HG02885 (cell line): Measurements from ENCODE around the gene ZKSCAN4.
A peak's percentile ranks its signal among the peaks of the same experiment; 100 is the strongest.

ENCODE experiments used
- ATAC-seq: cut with Tn5 transposase; IDR thresholded peaks from one replicate; pipeline ENCODE4 v1.9.1; 2021; ENCODE audit warnings: mild to moderate bottlenecking; ENCODE audit not compliant: unreplicated experiment, poor library complexity

ZKSCAN4 gene

DNA sequence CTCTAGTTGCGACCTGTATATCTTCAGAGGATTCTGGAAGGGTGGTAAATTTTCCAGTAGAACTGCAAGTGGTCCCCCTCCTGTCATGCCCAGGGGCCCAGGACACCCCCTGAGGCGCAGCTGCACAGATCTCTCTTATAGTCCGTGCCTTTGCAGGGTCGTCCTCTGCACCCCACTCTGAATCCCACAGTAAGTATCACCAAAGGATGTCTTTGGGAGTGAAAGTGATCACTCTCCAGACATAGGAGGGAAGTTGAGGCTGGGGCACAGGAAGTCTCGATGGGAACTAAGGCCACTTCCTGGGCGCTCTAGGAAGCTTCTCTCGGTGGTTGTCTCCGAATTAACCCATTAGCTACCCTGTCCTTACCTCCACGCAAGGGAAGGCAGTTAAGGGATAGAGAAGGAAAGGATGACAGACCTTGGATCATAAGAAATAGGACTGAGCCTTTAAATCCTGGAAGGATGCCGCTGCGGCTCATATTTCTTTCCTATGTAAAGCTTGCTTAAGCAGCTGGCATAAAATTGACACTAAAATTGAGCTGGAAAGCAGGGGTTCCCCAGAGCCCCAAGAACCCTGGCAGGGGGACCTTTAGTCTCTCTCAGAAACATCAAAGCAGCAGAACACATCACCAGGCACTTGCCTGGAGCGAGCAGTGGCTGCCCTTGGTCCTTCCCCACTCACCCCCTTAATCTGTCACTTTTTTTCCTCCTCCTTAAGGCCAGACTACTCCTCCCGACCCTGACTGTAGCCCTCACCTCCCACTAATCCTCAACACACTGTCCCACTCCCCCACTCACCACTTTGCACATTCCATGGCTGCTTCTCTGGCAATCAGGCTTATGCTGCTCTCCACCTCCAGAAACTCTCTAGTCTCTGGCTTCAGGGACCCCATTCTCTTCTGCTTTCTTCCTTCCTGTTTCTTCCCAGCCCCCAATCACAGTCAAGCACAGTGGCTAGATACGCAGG is at the start of gene ZKSCAN4:
ZKSCAN4 (minus strand) TSS at position 261 of the 967 bp plus-strand sequence. CDS start 289 bp downstream, outside the sequence.
- peak; percentile 91 for ATAC-seq

- ATAC-seq: no peak
These were observed 44.5 kb upstream of the ZKSCAN4 start for GRCh38 chr6:28296520-28297060.

DNA sequence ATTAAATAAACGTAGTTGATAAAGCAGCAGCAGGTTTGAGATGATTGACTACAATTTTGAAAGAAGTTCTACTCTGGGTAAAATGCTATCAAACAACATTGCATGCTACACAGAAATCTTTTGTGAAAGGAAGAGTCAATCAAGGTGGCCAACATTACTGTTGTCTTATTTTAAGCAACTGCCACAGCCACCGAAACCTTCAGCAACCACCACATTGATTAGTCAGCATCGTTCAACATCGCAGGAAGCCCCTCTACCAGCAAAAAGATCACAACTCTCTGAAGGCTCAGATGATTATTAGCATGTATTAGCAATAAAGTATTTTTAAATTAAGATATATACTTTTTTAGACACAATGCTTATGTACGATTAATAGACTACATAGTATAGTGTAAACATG is 43.3 kb upstream of the ZKSCAN4 start:
- ATAC-seq: no peak

- no peak for ATAC-seq
These were observed 39.5 kb upstream of the ZKSCAN4 start for GRCh38 chr6:28291573-28291972.

DNA sequence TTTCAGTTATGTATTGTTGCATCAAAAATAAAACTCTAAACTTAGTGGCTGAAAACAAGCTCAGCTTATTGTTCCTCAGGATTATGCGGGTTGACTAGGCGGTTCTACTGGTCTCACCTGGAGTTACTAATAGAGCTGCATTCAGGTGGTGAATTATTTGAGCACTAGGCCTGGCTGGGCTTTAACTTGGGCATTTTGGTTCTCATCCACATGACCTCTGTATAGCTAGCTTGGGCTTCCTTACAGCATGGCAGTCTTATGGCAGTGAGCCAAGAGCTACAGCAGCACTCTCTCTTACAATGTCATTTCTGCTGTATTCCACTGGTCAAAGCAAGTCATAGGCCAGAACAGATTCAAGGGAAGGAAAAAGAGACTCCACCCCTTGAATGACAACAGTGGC is 30.9 kb upstream of the ZKSCAN4 start:
- ATAC-seq: no peak

GRCh38 chr6:28281288-28282064 is 29.4 kb upstream of the ZKSCAN4 start, which contains the start of gene PGBD1:
Gene PGBD1, plus strand, starts transcription at chr6:28281572. Its CDS starts 2,242 bp downstream, at chr6:28283814.
- ATAC-seq: peak; percentile 85

GRCh38 chr6:28280595-28281287 is 28.7 kb upstream of the ZKSCAN4 start:
- no peak for ATAC-seq

DNA sequence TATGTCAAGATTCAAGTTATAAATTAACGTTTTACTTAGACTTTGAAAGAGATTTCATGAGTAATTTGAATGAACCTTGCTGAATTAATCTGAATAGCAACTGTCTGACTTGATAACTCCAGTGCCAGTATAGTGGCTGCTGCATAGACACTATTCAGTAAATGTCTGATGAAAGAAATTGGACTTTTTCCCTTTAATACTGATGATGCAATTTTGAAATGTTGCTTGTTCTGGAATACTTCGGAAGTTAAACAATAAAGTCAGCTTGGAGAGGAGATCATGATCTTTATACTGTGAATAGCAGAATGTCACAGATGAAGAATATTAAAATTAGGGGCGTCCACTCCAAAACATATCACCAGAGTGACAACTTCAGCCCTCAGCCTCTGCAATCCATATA is 25.7 kb upstream of the ZKSCAN4 start:
- no peak for ATAC-seq

DNA sequence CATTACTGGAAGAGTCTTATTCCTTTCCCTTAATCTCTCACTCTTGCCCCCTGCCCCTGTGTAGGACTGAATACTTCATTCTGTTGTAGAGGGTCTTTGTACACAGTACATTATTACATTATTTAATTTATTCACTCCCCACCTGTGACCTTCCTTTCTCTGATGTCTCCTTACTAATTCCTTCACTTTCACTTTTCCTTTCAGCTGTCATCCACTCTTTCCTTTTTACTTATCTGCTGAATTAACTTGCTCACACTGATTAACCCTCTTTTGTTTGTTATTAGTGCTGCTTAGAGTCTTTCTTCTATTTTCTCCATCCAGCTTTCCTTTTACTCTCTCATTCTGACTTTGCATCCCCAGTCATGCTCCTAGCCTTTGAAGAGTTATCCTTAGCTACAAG is 22.8 kb upstream of the ZKSCAN4 start:
- no peak for ATAC-seq

- no peak for ATAC-seq
These were observed 17.4 kb upstream of the ZKSCAN4 start for GRCh38 chr6:28269492-28269891.

DNA sequence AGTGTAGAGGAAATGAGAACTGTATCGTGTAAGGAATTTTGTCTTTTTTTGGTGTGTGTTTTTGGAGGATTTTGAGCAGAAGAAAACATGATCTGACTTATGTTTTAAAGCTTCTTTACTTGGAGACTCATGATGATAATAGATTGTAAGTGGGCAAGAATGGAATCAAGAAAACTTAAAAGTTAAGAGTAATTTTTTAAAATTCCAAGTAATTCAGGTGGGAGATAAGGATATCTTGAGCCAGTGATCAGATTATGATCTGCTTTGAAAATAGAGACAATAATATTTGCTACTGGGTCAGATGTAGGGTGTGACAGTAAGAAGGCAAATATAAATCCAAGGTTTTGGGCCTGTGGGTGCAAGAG is 15.6 kb upstream of the ZKSCAN4 start:
- ATAC-seq: no peak

DNA sequence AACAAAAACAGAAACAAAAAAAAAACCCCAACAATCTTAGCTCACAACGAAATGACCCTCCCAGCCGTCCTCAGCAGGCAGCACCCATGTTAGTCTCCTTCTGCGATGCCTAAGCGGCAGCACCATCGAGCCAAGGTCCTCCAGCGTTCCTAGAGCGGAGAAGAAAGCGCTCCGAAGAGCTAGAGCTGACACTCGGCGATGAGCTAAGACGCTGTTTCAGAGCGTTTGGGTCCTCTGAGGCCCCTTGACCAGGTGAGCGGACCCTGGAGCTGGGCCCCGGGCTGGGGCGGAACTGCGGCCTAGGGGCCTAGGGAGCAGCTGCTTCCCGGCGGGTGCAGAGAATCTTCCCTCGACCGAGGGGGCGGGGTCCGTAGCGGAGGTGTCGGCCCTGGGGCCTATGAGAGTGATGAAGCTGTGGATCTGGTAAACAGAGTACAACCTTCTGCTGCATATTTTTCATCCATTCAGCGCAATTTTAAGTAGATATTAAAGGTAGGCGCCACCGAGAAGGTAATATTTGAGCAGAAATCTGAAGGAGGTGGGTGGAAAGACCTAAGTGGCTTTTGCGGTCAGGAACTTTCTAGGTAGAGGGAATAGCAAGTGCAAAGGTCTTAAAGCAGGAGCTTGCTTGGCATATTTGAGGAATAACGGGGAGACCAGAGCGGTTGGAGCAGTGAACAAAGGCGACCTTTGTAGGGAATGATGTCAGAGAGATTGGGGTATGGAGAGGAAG is 15.1 kb upstream of the ZKSCAN4 start, which contains the start of gene ZSCAN26:
ZSCAN26 (plus strand) TSS at position 182 of the 733 bp plus-strand sequence. CDS start 4,777 bp downstream, outside the sequence.
- peak; percentile 96 for ATAC-seq

DNA sequence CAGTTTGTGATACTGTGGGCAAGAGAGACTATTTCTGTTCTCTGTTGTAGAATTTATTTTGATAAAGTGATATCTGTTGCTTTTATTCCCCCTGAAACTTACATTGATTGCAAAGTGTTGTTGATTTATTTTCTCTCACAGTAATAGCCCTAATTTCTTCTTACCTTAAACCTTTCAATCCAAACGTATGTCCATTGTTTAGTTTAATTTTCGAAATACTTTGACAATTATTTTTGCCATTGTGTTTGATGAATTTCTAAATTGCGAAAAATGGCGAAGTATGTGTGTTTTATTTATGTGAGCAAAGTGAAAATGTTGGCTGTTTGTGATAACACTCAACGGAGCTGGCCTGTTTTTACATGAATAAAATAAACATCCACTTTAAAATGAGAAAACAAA is 14.5 kb upstream of the ZKSCAN4 start:
- ATAC-seq: no peak

GRCh38 chr6:28264834-28265401 is 12.8 kb upstream of the ZKSCAN4 start:
- ATAC-seq: no peak

DNA sequence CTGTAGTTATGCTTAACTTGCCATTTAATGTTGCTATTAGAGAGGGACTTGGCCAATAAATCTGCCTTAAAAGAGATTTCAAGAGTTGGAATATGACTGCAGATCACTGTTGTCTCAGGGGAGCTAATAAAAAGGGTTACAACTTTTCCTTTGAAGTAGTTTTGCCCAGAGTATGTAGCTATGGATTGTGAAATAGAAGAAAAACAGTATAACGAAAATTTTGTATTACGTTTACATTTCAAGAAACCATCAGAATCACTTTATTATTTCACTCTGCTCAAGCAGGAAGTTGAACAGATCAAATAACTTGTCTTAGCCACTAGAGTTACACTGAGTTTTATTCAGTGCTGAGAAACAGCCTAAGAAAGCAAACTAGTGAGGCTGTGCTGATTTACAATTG is 11.9 kb upstream of the ZKSCAN4 start:
- ATAC-seq: no peak

- no peak for ATAC-seq
These were observed 7.1 kb upstream of the ZKSCAN4 start, which contains the start of gene NKAPL for GRCh38 chr6:28258877-28259777. Gene NKAPL, plus strand, starts transcription at chr6:28259297. Its CDS starts 75 bp downstream, at chr6:28259372.

DNA sequence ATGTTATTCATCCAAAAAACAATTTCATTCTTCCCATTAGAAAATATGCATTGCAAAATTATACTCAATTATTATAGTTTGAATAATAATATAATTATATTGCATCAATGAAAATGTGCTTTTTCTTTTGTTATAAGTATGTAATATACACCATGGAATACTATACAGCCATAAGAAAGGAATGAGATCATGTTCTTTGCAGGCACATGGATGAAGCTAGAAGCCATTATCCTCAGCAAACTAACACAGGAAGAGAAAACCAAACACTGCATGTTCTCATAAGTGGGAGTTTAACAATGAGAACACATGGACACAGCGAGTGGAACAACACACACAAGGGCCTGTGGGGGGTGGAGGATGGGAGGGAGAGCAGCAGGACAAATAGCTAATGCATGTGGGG is 5.0 kb upstream of the ZKSCAN4 start:
- no peak for ATAC-seq

DNA sequence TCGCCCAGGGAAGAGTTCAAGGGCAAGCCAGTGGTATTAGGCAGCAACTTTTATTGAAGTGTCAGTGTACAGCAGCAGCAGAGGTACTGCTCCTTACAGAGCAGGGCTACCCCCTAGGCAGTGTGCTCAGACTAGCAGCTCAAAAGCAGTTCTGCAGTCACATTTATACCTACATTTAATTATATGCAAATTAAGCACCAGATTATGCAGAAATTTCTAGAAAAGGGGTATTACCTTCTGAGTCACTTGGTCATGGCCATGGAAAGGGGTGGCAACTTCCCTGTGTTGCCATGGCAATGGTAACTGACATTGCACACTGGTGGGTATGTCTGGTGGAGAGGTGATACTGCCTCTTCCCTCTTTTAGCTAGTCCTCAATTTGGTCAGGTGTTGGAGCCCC is 2.1 kb upstream of the ZKSCAN4 start:
- ATAC-seq: no peak
